ENCODE data around the gene TRIO. TPM values are rescaled to one million over a fixed set of nuclear protein-coding genes. Genes with fewer than 3 reads are reported as not detected.

The TRIO gene
- total and polyA plus RNA-seq, 2 donors (not counting 1 experiment from before 2014, with no cell fraction given), result 134 to 281 TPM

- peak; percentile 51 to 68 for DNase-seq (ENCODE audit: low read depth in 2 of 2)
- Histone ChIP-seq H3K4me3 (replicated peaks in 1 of 4; ENCODE audit: control extremely low read depth in 1 of 4, insufficient read depth in 1 of 4, low read depth in 3 of 4, low read length in 4 of 4) (no peak overlapping the region), H4K20me1 (ENCODE audit: control insufficient read depth, extremely low read depth, insufficient read depth, low read length) (no peaks in the 10 kb centered on the region), H2AFZ (ENCODE audit: low read length) (no peak overlapping the region), H3K9ac (ENCODE audit: insufficient read depth, low read length) (no peak overlapping the region), H3K4me2 (ENCODE audit: extremely low read depth, insufficient read depth, low read length) (peak overlapping the region; percentile 36), H3K27ac (ENCODE audit: insufficient read depth, low read length) (peak overlapping the region; percentile 74), H3K4me1 (ENCODE audit: control insufficient read depth, extremely low read depth, insufficient read depth, low read length) (peaks cover 5% of the 10 kb centered on the region), H3K9me3 (ENCODE audit: control insufficient read depth, insufficient read depth, low read depth, low read length) (no peaks in the 10 kb centered on the region), H3K36me3 (ENCODE audit: control insufficient read depth, insufficient read depth, low read length) (no peaks in the 10 kb centered on the region), H3K79me2 (ENCODE audit: control insufficient read depth, insufficient read depth, low read length) (no peaks in the 10 kb centered on the region), H3K27me3 (ENCODE audit: control insufficient read depth, insufficient read depth, low read length) (no peaks in the 10 kb centered on the region)
- TF ChIP-seq EZH2 (IDR thresholded peaks at IDR 0.05; ENCODE audit: low read length, missing control alignments), result no peak
- TF ChIP-seq CTCF (conservative IDR thresholded peaks at IDR 0.05 in 1 of 2, IDR thresholded peaks at IDR 0.05 in 1 of 2; ENCODE audit: low read depth in 1 of 2, low read length in 2 of 2), result no peak
Measured at GRCh38 chr5:14109041-14109747, 33.9 kb upstream of the TRIO start.

GRCh38 chr5:14109771-14110170 is 33.4 kb upstream of the TRIO start:
- Histone ChIP-seq H4K20me1 (ENCODE audit: control insufficient read depth, extremely low read depth, insufficient read depth, low read length) (no peaks in the 10 kb centered on the region), H3K27me3 (ENCODE audit: control insufficient read depth, insufficient read depth, low read length) (no peaks in the 10 kb centered on the region), H3K4me2 (ENCODE audit: extremely low read depth, insufficient read depth, low read length) (no peak overlapping the region), H3K36me3 (ENCODE audit: control insufficient read depth, insufficient read depth, low read length) (no peaks in the 10 kb centered on the region), H2AFZ (ENCODE audit: low read length) (no peak overlapping the region), H3K9ac (ENCODE audit: insufficient read depth, low read length) (no peak overlapping the region), H3K4me3 (replicated peaks in 1 of 4; ENCODE audit: control extremely low read depth in 1 of 4, insufficient read depth in 1 of 4, low read depth in 3 of 4, low read length in 4 of 4) (no peak overlapping the region), H3K4me1 (ENCODE audit: control insufficient read depth, extremely low read depth, insufficient read depth, low read length) (peaks cover 5% of the 10 kb centered on the region), H3K9me3 (ENCODE audit: control insufficient read depth, insufficient read depth, low read depth, low read length) (no peaks in the 10 kb centered on the region), H3K79me2 (ENCODE audit: control insufficient read depth, insufficient read depth, low read length) (no peaks in the 10 kb centered on the region), H3K27ac (ENCODE audit: insufficient read depth, low read length) (peak overlapping the region; percentile 74)
- TF ChIP-seq EZH2 (IDR thresholded peaks at IDR 0.05; ENCODE audit: low read length, missing control alignments), result no peak
- TF ChIP-seq CTCF (conservative IDR thresholded peaks at IDR 0.05 in 1 of 2, IDR thresholded peaks at IDR 0.05 in 1 of 2; ENCODE audit: low read depth in 1 of 2, low read length in 2 of 2), result no peak
- DNase-seq (ENCODE audit: low read depth in 2 of 2), result peak in 1 of 2 donors; percentile 17

DNA sequence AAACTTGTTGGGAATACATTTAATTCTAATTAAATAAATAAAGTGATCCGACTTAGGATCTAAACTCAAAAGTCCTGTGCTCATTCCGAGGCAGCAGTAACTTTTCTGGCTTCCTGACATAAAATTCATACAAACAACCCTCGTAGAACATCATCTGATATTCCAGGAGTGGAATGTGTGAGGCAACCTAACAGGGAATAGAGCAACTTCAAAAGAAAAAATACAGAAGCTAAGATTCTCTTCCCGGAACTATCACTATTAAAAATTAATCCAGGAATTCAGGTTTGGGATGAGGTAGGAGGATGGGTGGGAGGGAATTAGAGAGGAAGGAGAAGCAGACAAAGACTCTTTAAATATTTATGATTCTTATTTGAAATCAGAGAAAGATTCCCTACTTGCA is 32.9 kb upstream of the TRIO start:
- no peaks in the 10 kb centered on the region for H3K36me3 ChIP-seq (ENCODE audit: control insufficient read depth, insufficient read depth, low read length)
- no peak overlapping the region for H3K4me2 ChIP-seq (ENCODE audit: extremely low read depth, insufficient read depth, low read length)
- H3K4me1 ChIP-seq (ENCODE audit: control insufficient read depth, extremely low read depth, insufficient read depth, low read length), result peaks cover 5% of the 10 kb centered on the region
- no peak overlapping the region for H3K9ac ChIP-seq (ENCODE audit: insufficient read depth, low read length)
- no peaks in the 10 kb centered on the region for H3K9me3 ChIP-seq (ENCODE audit: control insufficient read depth, insufficient read depth, low read depth, low read length)
- DNase-seq (ENCODE audit: low read depth in 2 of 2), result peak; percentile 30 to 51
- no peak overlapping the region for H2AFZ ChIP-seq (ENCODE audit: low read length)
- H3K27ac ChIP-seq (ENCODE audit: insufficient read depth, low read length), result peak overlapping the region; percentile 74
- no peaks in the 10 kb centered on the region for H3K79me2 ChIP-seq (ENCODE audit: control insufficient read depth, insufficient read depth, low read length)
- no peak for TF ChIP-seq EZH2 (IDR thresholded peaks at IDR 0.05; ENCODE audit: low read length, missing control alignments)
- TF ChIP-seq CTCF (conservative IDR thresholded peaks at IDR 0.05 in 1 of 2, IDR thresholded peaks at IDR 0.05 in 1 of 2; ENCODE audit: low read depth in 1 of 2, low read length in 2 of 2), result no peak
- no peak overlapping the region for H3K4me3 ChIP-seq (replicated peaks in 1 of 4; ENCODE audit: control extremely low read depth in 1 of 4, insufficient read depth in 1 of 4, low read depth in 3 of 4, low read length in 4 of 4)
- H3K27me3 ChIP-seq (ENCODE audit: control insufficient read depth, insufficient read depth, low read length), result no peaks in the 10 kb centered on the region
- H4K20me1 ChIP-seq (ENCODE audit: control insufficient read depth, extremely low read depth, insufficient read depth, low read length), result no peaks in the 10 kb centered on the region
